HG03354 (cell line): ENCODE measurements around the gene DDX24.

Source experiments
- ATAC-seq: cut with Tn5 transposase; IDR thresholded peaks from one replicate; pipeline ENCODE4 v1.9.1; 2021; ENCODE audit warnings: mild to moderate bottlenecking; ENCODE audit not compliant: unreplicated experiment, poor library complexity, severe bottlenecking

The DDX24 gene

DNA sequence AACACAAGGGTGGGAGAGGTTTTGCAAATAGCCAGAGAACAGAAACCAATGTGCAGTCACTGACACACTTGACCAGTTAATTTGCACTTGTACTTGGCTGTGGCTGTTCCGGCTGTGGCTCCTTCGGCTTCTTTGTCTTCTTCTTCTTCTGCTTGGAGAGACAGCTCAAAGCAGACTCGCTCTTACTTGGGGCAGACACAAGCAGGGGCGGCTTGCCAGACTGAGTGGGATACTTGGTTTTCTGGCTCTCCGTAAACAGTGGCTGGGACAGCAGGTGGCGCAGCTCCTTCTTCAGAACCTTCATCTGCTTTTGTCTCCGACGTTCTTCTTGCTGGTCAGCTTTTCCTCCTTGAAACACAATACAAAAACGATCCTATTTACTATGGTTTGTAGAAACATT, 29.9 kb downstream of the DDX24 start:
- ATAC-seq = no peak

DNA sequence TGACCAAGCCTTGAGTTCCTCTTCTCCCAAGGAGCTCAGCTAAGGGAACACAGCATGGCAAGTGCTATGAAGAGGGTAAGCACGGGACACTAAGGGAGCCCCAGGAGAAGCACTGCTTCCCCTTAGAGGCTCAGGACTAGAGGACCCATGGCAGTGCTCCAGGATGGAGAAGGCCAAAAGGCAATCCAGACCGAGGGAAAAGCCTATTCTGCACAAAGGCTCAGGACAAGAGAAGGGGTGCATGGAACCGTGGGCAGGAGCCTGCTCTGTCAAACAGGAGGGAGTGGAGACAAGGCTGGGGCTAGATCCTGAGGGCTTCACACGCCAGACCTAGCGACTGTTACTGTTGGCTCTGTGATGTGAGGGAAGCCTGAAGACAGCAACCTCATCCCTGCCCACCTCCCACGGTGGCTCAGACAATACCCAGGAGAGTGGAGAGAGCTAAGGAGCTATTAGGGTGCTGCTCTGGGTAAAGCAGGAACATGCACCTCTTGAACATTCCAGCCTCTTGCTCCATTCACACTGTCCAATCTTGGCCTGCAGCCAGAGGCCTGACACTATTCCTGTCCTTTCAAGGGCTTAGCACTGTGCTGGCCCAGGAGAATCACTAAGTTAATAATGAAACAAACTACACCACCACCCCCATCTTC, 30.6 kb downstream of the DDX24 start:
- ATAC-seq = no peak

DNA sequence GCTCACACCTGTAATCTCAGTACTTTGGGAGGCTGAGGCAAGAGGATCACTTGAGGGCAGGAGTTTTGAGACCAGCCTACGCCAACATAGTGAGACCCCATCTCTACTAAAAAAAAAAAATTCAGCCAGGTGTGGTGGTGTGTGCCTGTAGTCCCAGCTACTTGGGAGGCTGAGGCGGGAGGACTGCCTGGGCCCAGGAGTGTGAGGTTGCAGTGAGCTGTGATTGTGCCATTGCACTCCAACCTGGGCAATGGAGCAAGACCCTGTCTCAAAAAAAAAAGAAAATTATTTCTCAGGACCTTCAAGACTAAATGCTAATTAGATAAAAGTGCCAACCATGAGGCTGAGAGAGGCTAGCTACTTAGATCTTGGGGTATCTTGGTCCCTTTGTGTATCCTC, 31.4 kb downstream of the DDX24 start:
- no peak for ATAC-seq

DNA sequence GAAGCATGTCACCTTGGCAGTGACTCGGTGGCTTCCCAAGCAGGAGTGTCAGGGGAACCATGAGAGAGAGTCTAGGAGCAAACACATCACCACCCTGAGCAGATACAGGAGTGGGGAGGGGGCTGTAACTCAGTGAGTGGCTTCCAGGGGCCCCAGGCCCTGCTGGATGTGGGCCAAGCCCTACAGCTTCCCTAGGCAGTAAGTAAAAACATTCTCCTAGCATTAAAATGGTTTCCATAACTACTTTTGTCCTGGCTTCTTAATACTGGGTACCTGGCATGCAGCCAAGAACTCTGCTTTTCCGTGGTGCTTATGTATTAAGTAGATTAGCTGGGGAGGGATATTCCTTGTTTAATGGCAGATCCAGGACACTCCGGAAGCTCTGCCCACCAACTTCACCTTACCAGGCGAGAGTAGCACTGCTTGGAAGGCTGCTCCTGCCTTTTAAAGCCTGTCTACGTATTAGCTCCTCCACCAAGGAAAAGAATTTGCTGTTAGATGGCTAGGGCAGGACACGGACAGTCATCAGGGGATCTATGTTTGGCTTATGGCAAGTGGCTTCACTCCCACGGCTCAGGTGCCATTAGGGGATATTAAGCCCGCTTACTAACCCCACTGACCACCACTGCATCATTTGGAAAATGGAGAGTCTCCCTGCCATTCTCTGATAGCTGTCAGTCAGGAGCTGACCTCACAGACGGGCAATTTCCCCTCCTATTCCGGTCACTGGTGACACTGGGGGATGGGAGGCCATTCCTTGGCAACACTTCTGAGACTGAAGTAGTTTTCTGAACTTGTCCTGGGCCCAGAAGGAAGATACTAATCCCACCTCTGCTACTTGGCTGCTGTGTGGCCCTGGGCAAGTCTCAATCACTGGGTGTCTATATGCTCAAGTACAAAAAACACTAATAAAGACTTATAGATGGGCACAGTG, 32.0 kb downstream of the DDX24 start:
- no peak for ATAC-seq

DNA sequence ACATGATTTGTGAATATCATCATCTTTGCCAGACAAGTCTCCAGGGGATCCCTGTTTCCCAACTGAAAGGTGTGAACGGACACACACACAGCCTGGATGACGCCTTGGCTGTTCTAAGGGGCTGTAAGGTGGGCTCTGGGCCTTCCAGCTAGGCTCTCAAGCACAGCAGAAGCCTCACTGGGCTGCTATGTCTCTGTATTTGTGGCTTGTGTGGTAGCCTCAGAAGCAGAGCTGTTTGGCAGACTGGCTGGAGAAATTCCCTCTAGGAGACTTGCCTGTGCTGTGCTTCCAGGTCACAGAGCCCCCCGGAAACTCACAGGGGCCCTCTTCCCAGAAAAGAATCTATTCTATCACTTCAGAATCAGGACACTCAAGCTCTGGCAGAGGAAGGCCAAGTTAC, 33.4 kb downstream of the DDX24 start:
- ATAC-seq = no peak

DNA sequence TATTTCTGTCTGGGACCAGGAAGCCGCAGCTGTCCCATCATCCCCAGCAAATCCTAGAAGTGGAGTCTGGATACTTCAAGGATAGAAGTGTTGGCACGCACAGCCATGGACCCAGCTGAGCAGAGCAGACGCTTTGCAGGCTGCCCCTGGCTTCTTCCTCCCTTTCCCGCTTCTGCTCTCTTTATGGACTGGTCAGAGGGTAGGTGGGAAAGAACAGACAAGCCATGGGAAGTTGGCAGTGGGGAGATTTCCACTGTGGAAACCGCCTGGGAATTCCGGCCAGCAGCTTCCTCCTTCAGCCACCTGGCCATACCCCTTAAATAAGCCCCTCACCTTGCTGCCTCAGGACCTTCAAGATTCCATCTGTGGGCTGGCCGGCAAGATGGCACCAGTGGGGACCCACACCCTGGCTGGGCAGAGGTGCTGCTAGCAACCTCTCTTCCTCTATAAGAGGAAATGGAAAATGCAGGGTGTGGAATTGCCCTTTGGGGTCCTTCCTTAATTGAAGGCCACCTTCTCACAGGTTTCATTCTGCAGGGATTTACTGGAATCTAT, 34.2 kb downstream of the DDX24 start:
- no peak for ATAC-seq

DNA sequence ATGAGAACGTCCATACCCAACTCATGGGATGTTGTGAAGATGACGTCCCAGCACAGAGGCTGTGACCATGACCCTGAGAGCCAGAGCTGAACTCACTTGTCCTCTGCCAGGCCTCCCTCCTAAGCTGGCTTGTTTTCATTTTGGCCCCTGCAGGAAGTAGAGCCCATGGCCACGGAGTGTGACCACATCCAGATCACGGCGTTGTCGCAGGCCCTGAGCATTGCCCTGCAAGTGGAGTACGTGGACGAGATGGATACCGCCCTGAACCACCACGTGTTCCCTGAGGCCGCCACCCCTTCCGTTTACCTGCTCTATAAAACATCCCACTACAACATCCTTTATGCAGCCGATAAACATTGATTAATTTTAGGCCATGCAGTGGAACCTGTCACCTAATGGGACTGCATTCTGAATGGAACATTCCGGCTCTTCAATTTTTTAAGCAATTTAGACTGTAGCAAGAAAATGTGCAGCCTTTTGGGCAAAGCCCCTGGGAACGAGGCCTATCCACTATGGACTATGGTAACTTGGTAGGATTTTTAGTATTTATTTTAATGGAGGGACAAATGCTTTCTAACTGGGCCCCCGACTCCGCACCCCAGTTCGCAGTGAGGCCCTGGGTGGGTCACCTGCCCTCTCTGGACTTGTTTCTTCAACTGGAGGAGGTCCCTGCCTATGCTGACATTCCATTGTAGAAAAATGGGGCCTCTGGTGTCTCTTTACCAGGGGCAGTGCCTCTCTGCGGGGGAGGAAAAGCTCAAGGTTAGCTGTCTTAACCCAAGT, 35.2 kb downstream of the DDX24 start:
- no peak for ATAC-seq

DNA sequence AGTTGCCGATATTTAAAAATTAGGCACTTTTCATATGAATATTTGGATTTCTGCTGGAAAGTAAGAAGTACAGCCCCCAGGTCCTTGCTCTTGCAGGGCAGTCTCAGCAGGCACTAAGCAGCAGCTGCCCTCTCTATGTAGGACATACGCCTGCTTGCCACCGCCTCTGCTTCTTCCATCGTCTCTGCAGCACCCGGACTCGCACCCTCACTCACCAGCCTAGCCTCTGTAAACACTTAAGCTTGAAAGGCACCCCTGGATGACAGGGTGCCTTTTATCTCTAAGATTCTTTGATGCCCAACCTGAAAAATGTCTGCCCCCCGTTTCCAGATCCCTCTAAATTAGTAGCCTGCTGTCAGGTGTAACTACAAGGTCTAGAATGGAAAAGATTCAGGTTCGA, 35.9 kb downstream of the DDX24 start:
- no peak for ATAC-seq

DNA sequence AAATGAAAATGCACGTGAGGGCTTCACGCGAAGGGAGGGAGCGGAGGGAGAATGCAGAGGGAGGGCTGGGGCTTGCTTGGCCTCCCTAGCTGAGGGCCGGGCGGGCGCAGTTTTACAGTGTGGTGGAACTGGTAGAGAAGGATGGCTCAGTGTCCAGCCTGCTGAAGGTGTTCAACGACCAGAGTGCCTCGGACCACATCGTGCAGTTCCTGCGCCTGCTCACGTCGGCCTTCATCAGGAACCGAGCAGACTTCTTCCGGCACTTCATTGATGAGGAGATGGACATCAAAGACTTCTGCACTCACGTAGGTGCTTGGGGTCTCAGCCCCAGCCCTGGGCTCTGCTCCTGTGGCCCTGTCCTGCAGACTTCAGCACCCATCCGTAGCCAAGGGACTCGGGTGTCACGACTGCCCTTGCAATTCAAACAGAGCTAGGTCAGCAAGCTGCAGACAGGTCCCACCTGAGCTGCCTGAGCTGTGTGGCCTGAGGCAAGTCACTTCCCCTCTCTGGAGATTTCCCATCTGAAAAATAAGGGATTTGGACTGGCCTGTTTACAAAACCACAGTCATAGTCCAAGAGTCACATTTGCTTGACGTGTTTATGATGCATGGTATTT, 36.4 kb downstream of the DDX24 start:
- no peak for ATAC-seq

DNA sequence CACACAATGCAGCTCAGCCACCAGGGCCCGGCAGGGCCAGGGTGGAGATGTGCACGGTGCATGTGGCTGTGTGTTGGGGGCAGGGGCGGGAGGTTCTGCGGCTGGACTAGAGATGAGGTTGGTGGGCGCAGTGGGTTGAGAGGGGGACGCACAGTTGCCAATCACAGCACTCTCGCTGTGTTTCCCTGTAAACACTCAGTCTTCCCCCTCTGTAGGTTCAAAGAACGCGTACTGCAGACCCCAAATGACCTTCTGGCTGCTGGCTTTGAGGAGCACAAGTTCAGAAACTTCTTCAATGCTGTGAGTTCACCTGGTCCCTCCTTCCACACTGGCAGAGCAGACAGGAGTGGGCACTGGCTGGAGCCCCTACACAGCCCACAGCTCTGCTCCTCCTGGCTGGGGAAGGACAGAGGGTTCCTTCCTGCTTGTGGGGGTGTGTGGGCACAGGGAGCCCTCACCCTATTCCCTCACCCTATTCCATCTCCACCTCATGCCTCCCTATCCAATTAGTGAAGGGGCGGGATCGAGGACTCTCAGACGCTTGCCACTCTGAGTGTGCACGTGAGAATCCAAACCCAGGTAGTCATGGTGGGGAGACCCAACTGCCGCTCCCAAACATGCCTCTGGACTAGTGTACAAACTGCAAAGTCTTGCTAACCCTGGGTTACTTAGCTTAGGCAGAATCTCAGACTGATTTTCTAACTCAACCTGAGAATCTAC, 37.1 kb downstream of the DDX24 start:
- no peak for ATAC-seq

DNA sequence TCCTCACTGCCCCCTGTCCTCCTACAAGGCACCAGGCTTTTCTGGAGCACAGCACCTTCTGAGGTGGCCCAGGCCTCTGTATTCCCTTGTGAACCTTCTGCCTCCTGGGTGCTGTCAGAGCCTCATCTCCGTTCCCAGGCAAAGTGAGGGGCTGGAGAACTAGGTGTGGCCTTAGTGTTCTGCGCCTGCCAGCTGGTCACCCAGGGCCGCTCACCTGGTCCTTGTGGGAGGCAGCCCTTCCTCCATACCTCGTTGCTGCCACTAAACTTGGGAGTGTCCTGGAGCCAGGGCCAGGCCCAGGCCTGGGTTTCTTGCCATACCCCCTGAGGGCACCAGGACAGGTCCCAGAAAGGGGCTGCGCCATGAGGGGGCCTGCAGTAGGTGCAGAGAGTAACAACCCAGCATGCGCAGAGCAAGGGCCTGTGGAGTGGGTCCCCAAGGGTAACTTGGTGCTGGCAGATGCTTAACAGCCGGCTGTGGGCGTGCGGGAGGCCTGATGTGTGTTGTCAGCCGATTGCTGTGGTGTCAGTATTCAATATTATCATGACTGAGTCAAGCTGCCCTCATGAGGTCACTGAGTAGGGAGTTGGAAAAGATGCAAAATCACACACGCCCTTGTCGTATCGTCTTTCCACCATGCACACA, 37.8 kb downstream of the DDX24 start:
- ATAC-seq = no peak

DNA sequence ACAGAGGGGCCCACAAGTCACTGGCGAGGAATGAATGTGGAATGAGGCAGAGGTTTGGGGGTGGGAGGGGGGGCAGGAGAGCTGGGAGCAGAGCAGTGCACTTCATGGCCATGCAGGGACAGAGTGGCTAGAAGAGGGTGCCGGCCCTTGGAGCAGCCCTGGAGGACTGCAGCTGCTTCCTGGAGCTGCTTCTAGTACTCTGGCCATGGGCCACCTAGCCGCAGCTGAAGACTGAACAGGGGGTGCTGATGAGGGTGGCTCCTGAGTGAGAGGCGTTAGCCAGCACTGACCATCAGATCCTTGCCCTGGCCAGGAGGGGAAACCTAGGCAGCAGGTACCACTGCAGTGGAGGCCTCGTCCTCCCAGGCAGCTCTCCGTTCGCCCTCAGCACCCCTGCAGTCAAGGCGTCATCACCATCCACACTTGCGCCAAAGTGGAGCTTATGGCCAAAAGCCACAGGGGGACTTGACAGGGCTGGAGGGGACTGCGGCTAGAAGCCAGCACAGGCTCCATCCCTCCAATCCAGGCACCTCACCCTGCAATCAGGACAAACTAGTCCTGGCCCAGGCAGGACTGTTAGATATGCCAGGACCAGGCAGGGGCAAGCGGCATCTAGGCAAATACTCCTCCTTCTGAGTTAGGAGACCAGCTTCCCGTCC, 38.4 kb downstream of the DDX24 start:
- ATAC-seq = no peak

DNA sequence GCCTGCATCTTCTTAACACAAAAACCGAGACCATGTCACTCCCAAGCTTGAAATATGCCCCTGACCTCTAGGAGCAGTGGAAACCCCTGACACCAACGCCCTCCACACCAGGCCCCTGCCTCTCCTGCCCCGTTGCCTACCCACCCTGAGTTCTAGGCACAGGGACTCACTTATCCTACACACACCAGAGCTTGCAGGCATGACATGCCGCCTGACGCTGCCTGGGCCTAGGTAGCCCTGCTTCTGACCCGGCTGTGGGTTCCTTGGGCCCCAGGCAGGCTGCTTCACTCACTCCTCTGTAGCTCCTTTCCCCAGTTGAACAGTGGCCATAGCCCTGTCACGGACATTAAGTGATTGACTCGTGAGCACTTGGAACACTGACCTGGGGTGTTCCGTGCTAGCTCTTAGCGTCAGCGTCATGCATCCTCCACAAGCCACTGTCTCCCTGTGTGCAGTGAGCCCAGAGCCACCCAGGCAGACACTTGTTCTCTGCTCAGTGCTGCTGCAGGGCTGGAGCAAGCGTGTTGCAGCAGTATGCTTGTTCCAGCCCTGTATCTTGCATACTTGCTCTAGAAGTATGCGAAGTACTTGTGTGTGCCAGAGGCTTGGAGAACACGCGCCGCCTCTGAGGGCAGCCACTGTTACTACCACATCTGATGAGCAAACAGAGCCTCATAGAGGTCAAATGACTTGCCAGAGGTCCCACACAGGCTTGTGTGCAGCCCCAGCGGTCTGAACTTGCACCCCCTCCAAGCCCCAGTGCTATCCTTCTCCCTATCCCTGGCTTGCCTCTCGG, 39.3 kb downstream of the DDX24 start:
- no peak for ATAC-seq

DNA sequence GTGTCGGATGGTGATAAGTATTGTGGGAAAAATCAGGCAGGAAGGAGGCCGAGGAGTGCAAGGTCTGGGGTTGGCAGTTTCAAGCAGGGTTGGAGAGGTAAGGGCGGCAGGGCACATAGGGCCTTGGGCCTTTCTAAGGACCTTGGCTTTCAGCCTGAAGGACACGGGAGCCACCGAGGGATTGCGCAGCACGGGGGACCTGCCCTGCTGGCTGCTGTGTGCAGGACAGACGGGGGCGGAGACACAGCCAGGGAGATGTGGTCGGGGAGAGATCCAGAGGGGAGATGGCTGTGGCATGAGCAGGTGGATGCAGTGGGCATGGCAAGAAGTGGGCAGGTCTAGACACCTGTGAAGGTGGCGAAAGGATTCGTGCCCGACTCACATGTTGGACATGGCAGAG, 40.2 kb downstream of the DDX24 start:
- no peak for ATAC-seq

DNA sequence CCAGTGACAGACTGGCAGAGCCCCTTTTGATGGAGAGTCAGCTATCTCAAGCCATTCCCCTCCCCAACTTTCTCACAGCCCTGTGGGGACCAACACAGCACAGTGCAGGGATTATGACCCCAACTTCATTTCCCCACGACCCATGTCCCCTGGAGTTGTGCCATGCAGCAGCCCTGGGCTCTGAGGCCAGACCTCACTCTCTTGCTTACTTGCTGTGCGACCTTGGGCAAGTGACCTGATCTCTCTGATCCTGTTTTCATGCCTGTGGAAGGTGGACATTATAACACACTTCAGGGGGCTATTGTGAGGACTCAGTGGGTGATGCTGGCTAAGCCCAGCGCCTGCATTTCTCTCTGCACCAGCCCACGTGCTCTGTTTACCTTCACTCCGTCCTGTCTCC, 40.8 kb downstream of the DDX24 start:
- ATAC-seq = no peak

DNA sequence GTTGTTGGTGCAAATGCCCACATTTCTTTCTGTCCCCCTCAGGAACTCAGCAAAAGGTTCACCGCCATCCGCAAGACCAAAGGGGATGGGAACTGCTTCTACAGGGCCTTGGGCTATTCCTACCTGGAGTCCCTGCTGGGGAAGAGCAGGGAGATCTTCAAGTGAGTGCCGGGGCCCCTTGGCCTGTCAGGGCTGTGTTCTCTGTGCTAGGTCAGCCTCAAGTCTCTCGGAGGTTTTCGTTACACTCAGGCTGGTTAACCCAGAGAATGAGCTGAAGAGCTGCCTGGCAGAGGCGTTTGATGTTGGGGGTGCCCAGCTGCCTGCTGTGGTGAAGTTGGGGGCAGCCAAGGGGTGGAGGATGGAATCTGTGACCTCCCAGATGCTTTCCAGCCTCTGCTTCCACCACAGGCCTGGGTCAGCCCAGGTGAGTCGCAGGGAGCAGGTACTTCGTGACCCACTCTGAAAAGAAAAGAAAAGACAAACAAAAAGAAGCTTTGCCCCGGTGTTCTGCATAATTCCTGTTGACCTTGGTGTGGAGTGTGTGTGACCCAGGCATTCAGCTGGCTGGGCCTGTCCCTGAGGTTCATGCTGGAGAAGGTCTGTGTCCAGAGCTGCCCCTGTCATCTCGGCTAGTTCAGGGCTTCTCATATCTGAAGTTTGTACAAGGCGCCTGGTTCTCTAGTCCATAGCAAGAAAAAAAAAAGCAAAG, 41.9 kb downstream of the DDX24 start:
- ATAC-seq = no peak

DNA sequence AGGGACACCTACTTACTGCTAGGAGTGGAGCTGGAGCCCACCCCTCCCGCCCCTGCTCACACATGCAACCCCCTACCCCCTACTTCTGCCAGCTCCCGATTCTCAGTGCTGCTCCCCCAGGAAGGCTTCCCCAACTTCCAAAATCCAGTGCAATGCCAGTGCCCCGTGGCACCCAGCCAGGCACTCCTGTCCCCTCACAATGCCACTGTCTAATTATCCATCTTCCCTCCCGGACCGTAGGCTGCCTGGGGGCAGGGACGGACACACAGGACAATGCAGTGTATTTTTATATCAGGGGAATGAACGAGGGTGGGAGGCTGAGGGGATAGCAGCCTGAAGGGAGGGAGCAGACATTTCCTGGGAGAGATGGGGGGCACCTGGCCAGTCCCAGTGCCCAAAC, 42.5 kb downstream of the DDX24 start:
- no peak for ATAC-seq
